Motor neuron (in vitro differentiated cells): Measurements from ENCODE around the gene ASF1B. TPM values are rescaled to one million over a fixed set of nuclear protein-coding genes. Genes with fewer than 3 reads are reported as not detected.
A peak's percentile ranks its signal among the peaks of the same experiment; 100 is the strongest.

ENCODE experiments used
- ATAC-seq, 8 experiments: fragments of 200-7000 bp; cut with Tn5 transposase; replicated peaks in 6 of 8; 2 replicates each; pipeline ENCODE4 v1.8.0; 2021; ENCODE audit warnings: mild to moderate bottlenecking in 8 of 8, moderate library complexity in 8 of 8
- H3K27ac ChIP-seq, 2 donors: fragments of 250-450 bp; sonication (Bioruptor Pico); 2 replicates each; pipeline ENCODE4 v1.9.0; 2021; ENCODE audit warnings: antibody characterized with exemption in 2 of 2, mild to moderate bottlenecking in 2 of 2, moderate library complexity in 1 of 2
- H3K4me1 ChIP-seq, 2 donors: fragments of 250-450 bp; sonication (Bioruptor Pico); replicated peaks in 1 of 2; 2 replicates each; pipeline ENCODE4 v1.6.1; 2021; ENCODE audit warnings: antibody characterized with exemption in 2 of 2, mild to moderate bottlenecking in 2 of 2, moderate library complexity in 1 of 2
- H3K4me3 ChIP-seq, 5 donors: fragments of 250-450 bp; sonication (Bioruptor Pico); 2 replicates each; pipeline ENCODE4 v1.9.0; 2021; ENCODE audit warnings: antibody characterized with exemption in 5 of 5, mild to moderate bottlenecking in 5 of 5, moderate library complexity in 4 of 5
- WGBS, 10 experiments: fragments of 450-650 bp; shearing (Covaris generic); methylation state at CpG; one replicate each; pipeline ENCODE4 v1.0.0; 2022; 5-methylcytosine and 5-hydroxymethylcytosine counted together
- in situ Hi-C, 9 experiments: fragments of 400-800 bp; cut with MboI; loops; one replicate each; pipeline ENCODE4 v1.15.0; 2021; ENCODE audit warnings: low sequenced_read_pairs in 9 of 9, low pct_unique_long_range_greater_than_20kb in 2 of 9; ENCODE audit not compliant: unreplicated experiment in 9 of 9
- total RNA-seq, 8 experiments: library from RNA; unstranded; fragments of 300-600 nt; gene quantifications; 2 replicates each; pipeline versions ENCODE4 v1.2.3 to v1.2.4, GENCODE V29; 2022

ASF1B gene
- total RNA-seq, 8 experiments from 2014 or later: 0.54 to 21.5 (median 1.2) TPM

DNA sequence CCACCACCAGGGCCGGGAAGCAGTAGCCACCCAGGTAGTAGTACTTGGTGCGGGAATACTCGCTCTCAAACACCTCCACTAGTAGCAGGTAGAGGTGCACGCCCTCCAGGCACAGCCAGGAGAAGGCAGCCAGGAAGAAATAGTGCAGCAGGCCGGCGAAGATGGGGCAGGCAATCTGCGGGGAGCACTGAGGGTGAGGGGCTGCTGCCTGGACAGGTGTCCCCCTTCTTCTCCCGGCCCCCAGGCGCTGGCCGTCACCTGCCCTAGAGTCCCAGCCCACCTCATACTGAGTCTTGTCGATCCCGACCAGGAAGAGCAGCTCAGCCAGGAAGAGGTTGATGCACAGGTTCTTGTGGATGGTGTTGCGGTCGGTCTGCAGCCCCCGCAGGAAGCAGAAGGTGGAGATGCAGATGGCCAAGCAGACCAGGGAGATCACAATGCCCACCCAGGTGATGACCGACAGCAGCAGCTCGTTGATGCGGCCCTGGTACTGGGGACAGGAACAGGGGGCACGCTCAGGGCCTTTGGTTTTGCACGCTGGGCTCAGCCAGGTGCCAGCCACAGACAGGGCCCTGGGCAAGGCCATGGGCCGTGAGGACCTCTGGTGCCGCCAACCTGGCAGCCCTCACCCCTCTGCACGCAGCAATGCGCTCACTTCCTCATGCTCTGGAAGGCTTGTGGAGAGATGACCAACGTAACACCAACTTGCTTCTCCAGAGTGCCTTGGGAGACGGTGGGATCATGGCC lies 20.8 kb upstream of the ASF1B start:
- H3K27ac ChIP-seq: no peak overlapping the region
- in situ Hi-C loops: loop anchor here in 1 of 9 experiments (25.0 kb wide), 1 partner anchor 180 kb away; no protein-coding TSS in a partner anchor
- no peaks in the 10 kb centered on the region for H3K4me1 ChIP-seq
- peak in 1 of 8 experiments; percentile 3 for ATAC-seq
- H3K4me3 ChIP-seq: no peak overlapping the region
- 90 to 100% (median 100%) methylated on average over 1 to 7 of the region's 26 CpGs; no CpG with 5 or more reads in 5 of the 10 experiments for WGBS, 10 experiments

DNA sequence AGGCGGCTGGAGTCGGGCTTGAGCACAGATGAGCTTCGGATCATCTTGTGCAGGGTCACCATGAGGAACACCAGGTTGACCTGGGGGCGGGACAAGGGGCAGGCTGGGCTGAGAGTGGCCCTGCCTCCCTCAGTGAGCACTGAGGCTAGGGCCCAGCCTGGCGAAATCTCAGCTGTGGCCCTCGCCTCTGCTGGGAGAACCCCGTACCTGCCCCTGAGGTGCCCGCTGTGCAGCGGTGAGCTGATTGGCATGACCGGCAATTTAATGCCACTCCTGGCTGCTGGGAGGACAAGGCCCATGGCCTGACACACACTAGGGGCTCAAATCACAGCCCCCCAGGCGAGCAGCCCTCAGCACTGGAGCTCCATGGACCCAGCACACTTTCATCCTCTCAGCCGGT lies 19.7 kb upstream of the ASF1B start:
- no peaks in the 10 kb centered on the region for H3K4me1 ChIP-seq
- no peak for ATAC-seq
- no peak overlapping the region for H3K27ac ChIP-seq
- in situ Hi-C loops: loop anchor here in 1 of 9 experiments (25.0 kb wide), 1 partner anchor 181 kb away; no protein-coding TSS in a partner anchor
- H3K4me3 ChIP-seq: no peak overlapping the region
- no CpG with 5 or more reads among the region's 12 CpGs for WGBS, 10 experiments

DNA sequence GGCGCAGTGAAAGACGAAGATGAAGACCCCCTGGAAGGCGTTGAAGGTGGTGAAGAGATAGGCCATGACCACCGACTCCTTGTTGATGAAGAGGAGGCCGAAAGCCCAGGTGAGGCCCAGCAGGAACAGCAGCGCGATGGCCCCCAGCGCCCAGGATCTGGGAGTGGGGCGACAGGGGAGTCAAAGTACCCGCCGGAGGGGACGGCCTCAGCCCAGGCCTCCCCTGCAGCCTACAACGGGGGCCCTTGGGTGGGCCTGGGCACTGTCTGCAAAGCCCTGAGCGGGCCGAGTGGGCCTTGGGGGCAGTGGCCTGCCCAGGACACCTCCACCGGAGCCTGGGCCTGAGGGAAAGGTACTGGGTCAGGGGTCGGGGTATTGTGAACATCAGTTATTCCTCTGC lies 19.0 kb upstream of the ASF1B start:
- 86 to 100% (median 96%) methylated on average over 1 to 8 of the region's 17 CpGs; no CpG with 5 or more reads in 4 of the 10 experiments for WGBS, 10 experiments
- Histone ChIP-seq H3K4me3 (no peak overlapping the region), H3K27ac (no peak overlapping the region), H3K4me1 (peaks cover 0 to under 1% of the 10 kb centered on the region in 2 donors)
- no peak for ATAC-seq
- in situ Hi-C loops: loop anchor here in 1 of 9 experiments (25.0 kb wide), 1 partner anchor 182 kb away; no protein-coding TSS in a partner anchor

DNA sequence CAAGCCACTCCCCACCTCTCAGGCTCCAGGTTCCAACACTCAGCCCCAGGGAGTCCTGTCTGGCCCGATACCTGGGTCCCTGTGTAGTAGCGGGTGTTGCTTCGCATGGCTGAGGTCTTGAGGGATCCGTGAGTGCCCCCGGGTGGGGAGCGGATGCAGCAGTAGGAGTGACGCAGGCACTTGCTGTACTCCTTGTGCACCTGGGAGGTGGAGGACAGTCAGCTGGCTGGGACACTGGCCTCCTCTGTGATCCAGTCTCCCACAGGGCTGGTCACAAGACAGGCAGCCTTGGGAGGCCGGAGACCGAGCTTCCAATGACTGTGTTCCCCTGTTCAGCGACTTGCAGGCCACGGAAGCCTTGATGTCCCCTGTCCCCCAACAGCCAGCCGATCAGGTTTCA lies 16.3 kb upstream of the ASF1B start:
- Histone ChIP-seq H3K4me1 (peaks cover 19 to 25% of the 10 kb centered on the region in 2 donors), H3K4me3 (no peak overlapping the region), H3K27ac (no peak overlapping the region)
- 77 to 100% (median 96%) methylated on average over 1 to 5 of the region's 12 CpGs; no CpG with 5 or more reads in 4 of the 10 experiments for WGBS, 10 experiments
- in situ Hi-C loops: loop anchor here in 1 of 9 experiments (25.0 kb wide), 1 partner anchor 185 kb away; no protein-coding TSS in a partner anchor
- ATAC-seq: no peak

DNA sequence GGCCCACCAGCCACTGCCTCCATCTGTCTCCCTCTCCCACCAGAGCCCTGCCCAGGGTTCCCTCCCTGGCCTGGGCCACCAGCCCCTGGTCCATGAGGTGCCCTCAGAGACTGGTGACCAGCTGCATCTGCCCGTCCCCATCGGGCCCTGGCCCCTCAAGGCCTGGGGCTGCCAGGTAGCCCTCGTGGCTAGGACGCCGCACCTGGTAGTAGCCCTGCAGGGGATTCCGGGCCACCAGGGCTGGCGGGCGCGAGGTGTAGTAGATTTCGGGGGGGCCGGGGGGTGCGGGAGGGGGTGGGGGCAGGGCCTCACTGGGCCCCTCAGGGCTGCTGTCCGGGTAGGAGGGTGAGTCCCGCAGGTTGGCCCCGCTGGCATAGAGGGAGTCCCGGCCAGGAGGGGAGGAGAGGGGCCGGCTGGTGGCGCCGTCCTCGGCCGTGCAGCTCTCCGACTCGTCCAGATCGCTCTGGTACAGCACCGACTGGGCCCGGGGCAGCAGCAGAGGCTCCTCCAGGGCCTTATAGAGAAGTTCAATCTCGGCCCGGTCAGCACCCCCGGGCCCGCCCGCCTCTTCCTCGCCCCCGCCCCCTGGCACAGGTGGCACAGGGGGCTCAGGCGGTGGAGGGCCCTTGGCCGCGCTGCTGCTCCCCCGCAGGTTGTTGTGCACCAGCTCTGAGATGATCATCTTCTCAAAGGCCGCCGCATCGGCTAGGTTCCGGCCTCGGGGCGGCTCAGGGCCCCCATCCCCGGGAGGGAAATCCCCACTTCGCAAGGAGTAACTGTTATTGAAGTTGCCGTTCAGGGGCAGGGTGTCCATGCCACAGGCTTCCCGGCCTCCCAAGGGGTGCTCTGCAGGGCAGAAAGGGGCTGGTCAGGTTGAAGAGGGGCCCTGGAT lies 14.6 kb upstream of the ASF1B start:
- 96 to 100% (median 100%) methylated on average over 1 to 10 of the region's 47 CpGs; no CpG with 5 or more reads in 7 of the 10 experiments for WGBS, 10 experiments
- H3K4me3 ChIP-seq: no peak overlapping the region
- in situ Hi-C loops: loop anchor here in 1 of 9 experiments (25.0 kb wide), 1 partner anchor 186 kb away; no protein-coding TSS in a partner anchor
- no peak overlapping the region for H3K27ac ChIP-seq
- no peak for ATAC-seq
- H3K4me1 ChIP-seq: peaks cover 19 to 25% of the 10 kb centered on the region in 2 donors

DNA sequence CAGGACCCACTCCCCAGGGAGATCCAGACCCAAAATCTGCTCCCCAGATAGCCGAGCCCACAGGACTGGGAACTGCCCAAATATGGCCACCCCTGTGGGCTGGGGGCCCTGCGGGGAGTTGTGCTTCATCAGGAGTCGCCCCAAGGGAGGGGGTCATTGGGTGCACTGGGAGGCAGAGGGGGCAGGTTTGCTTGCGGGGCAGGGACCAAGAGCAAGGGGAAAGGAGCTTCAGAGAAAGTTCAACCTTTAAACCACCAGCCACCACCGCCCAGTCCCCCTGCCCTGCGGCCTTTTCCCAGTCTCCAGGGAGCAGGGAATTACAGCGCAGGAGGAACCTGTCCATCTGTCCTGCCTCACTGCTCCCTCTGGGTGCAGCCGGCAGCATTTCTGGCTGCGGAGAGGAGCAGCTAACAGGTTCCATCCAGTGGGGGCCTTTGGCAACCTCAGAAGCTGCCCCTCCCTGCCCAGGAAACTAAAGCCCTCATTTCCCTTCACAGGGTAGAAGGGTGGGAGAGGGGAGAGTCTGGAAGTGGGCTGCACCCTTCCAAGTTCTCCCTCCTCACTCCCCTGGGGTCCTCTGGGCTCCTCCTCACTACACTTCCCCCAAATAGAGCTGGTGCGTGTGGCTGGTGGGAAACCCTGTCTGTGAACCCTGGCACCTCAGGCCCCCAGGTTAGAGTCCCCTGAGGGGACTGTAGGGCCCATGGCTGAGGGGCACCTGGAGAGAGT lies 13.8 kb upstream of the ASF1B start:
- in situ Hi-C loops: loop anchor here in 1 of 9 experiments (25.0 kb wide), 1 partner anchor 187 kb away; no protein-coding TSS in a partner anchor
- H3K27ac ChIP-seq: no peak overlapping the region
- WGBS, 10 experiments: 0 to 83% (median 20%) methylated on average over 1 to 2 of the region's 10 CpGs; no CpG with 5 or more reads in 4 of the 10 experiments
- no peak overlapping the region for H3K4me3 ChIP-seq
- peak in 4 of 8 experiments; percentile 4 to 14 (median 5) for ATAC-seq
- peaks cover 19 to 25% of the 10 kb centered on the region in 2 donors for H3K4me1 ChIP-seq

DNA sequence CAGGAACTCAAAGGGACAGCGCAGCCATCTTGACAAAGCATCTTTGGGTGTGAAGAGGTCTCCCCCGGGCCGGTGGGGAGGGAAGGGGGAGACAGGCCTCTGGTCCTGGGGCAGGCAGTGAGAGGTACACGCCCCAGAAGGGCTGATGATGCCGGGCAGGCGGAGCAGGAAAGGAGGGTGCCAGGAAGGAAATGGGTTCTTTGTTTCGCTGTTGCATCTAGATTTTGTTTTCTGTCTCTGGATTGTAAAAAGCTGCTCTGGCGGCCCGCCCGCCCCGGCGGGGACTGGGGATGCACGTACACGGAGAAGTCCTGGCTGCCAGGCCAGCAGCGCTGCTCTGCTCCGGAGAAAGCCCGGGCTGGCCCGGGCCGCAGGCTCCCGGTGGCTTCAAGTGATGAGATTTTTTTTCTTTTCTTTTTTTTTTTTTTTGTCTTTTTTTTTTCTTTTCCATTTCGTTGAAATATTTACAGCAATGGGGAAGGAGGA lies 13.2 kb upstream of the ASF1B start:
- Histone ChIP-seq H3K4me3 (no peak overlapping the region), H3K27ac (peak overlapping the region in 1 of 2 donors; percentile 58), H3K4me1 (peaks cover 19 to 25% of the 10 kb centered on the region in 2 donors)
- WGBS, 10 experiments: 0 to 62% (median 12%) methylated on average over 1 to 14 of the region's 21 CpGs; no CpG with 5 or more reads in 2 of the 10 experiments
- ATAC-seq: peak; percentile 37 to 61 (median 46)
- in situ Hi-C loops: loop anchor here in 2 of 9 experiments (25.0 kb wide), 2 partner anchors 188 to 263 kb away; partner anchors contain the start of gene DDX39A (in 1 of the 2)

DNA sequence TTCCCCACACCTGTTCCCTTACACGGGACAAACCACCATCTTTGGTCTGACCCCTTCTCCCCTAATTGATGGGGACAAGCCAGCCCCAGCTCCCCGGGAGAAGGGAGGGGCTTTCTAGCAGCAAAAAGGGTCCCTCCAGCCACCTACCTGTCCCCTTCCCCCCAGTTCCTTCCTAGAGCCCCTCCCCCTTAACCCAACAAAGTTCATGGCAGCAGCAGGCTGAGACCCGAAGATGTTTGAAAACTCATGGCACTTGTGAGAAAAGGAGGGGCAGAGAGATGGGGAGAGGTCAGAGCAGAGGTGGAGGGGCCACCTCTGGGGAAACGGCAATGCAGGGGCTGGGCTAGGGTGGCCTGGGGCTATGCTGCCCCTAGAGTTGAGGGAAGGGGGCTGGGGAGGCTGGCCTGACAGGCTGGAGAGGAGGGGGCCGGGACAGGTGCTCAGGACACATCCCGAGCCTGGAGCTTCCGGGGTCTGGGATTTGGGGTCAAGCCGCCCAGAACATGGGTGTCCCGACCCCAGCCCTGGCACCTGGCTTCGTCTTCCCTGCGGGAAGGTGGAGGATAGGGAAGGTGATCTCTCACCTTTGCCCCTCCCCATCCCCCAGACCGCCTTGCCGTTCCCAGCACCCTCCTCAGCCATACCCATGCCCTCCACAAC lies 12.5 kb upstream of the ASF1B start:
- in situ Hi-C loops: loop anchor here in 2 of 9 experiments (25.0 kb wide), 2 partner anchors 188 to 263 kb away; partner anchors contain the start of gene DDX39A (in 1 of the 2)
- no peak overlapping the region for H3K4me3 ChIP-seq
- peak overlapping the region in 1 of 2 donors; percentile 58 for H3K27ac ChIP-seq
- ATAC-seq: no peak
- H3K4me1 ChIP-seq: peaks cover 19 to 25% of the 10 kb centered on the region in 2 donors
- WGBS, 10 experiments: 40 to 71% methylated on average over 1 to 2 of the region's 13 CpGs; no CpG with 5 or more reads in 8 of the 10 experiments

DNA sequence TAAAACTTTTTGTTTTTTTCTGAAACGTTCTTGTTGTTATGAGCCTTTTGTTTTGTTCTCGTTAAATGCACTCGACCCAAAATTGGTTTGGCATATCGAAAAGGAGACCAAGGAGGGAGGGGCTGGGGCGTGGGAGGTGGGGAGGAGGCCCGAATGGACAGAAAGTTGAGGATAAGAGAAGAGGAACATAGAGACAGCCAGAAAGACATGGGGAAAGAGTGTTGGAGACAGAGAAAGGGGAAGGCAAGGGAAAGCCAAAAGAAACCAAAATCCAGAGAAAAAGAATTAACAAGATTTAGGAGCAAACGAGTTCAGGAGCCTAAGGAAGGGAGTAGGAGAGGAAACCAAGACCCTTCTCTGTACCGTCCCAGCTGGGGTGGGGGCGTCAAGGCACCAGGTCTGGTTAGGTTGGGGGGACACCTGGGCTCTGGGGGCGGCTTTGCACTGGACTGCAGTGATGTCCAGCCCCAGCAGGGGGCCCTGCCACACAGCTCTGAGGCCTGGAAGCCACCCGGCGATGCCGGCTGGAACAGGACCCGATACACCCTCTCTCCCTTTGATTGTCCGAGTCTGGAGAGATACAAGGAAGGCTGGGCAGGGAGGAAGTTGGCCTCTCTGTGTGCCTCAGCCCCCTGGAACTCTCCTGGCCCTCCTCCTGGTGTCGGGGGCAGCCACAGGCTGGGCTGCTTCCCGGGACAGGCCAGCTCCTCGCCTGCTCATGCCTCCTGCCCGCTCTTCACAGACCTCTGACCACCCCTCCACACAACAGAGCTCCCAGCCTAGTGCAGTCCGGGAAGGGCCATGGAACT lies 11.6 kb upstream of the ASF1B start:
- ATAC-seq: peak; percentile 55 to 91 (median 88)
- Histone ChIP-seq H3K4me3 (no peak overlapping the region), H3K4me1 (peaks cover 19 to 25% of the 10 kb centered on the region in 2 donors), H3K27ac (peak overlapping the region in 1 of 2 donors; percentile 49)
- in situ Hi-C loops: loop anchor here in 2 of 9 experiments (25.0 kb wide), 2 partner anchors 189 to 264 kb away; partner anchors contain the start of gene DDX39A (in 1 of the 2)
- WGBS, 10 experiments: 31 to 87% (median 75%) methylated on average over 2 to 7 of the region's 20 CpGs; no CpG with 5 or more reads in 1 of the 10 experiments

DNA sequence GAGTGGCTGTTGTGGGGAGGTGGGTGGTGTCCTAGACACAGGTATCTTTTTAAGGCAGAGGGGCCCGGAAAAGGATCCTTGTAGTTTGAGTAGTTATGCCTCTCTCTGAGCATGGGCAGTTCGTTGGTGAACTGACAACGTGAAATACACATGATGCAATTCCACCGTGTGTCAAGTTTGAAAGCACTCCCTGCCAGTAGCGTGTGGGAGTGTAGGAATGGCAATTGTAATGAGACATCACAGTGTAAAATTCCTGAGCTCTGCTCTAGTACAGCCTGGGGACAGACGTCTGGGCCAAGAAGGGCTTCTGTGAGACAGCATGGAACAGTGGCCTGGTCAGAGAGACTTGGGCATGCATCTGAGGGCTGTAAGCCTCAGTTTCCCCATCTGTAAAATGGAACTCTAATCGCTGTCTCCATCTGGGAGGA lies 10.4 kb upstream of the ASF1B start:
- Histone ChIP-seq H3K4me3 (no peak overlapping the region), H3K27ac (no peak overlapping the region), H3K4me1 (peaks cover 19 to 29% of the 10 kb centered on the region in 2 donors)
- WGBS, 10 experiments: 50 to 100% (median 83%) methylated on average over 1 to 2 of the region's 7 CpGs; no CpG with 5 or more reads in 5 of the 10 experiments
- in situ Hi-C loops: loop anchor here in 2 of 9 experiments (25.0 kb wide), 2 partner anchors 190 to 265 kb away; partner anchors contain the start of gene DDX39A (in 1 of the 2)
- ATAC-seq: peak in 1 of 8 experiments; percentile 3
